ENCODE results near the gene PXMP4. TPM values are rescaled to one million over a fixed set of nuclear protein-coding genes. Genes with fewer than 3 reads are reported as not detected.
"Not testable (repeated sequence)": the region's sequence is repeated elsewhere in the genome, so short reads cannot be mapped to it uniquely, and the experiment has no call there.

PXMP4 gene, protein sequence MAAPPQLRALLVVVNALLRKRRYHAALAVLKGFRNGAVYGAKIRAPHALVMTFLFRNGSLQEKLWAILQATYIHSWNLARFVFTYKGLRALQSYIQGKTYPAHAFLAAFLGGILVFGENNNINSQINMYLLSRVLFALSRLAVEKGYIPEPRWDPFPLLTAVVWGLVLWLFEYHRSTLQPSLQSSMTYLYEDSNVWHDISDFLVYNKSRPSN
- total RNA-seq, result 1 to 10 TPM; 4.2 to 4.9 (median 4.4) TPM

DNA sequence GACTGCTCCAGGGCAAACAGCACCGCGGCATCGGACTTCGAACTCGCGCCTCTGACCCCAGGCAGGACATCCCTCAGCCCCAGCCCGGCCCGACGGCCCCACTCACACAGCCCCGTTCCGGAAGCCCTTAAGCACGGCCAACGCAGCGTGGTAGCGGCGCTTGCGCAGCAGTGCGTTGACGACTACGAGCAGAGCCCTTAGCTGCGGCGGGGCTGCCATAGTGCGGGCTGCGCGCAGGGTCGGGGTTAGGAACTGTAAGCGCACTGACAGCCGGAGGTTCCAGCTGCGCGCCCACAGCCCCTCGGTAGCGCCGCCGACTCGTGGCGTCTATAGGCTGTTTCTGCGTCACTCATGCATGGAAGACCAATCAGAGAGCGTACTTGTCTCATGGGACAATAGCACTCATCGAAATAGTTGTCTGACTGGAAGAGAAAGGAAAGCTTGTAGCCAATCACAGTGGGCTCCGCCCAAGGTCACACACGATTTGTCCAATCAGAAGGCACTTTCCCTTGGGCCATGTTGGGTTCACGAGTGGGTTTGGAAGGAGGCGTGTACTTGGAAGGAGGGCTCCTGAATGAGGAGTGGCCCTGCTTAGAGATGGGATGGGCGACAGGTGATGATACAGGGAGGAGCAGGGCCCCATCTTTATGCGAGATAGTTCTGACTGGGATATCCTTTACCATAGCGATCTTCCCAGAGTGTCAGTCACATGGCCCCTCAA, at the start of gene PXMP4:
Gene PXMP4 (minus strand): TSS at position 322 of the 721 bp plus-strand sequence. CDS start 103 bp downstream, at position 219.
- peak; percentile 78 for DNase-seq
- ATAC-seq, result peak; percentile 98 to 99
- no peaks in the 10 kb centered on the region for H3K27me3 Mint-ChIP-seq (ENCODE audit: low read depth)
- H3K36me3 Mint-ChIP-seq (ENCODE audit: insufficient read depth), result peaks cover 3% of the 10 kb centered on the region
- H3K9me3 Mint-ChIP-seq, result no peaks in the 10 kb centered on the region
- H3K4me1 Mint-ChIP-seq (ENCODE audit: low read depth), result peaks cover 18% of the 10 kb centered on the region
- H3K4me3 Mint-ChIP-seq, result peak within 1 kb of the TSS; percentile 79

GRCh38 chr20:33769043-33769442, 48.9 kb upstream of the PXMP4 start:
- Mint-ChIP-seq H3K27me3 (ENCODE audit: low read depth) (no peaks in the 10 kb centered on the region), H3K36me3 (ENCODE audit: insufficient read depth) (peaks cover 21% of the 10 kb centered on the region), H3K4me3 (no peak overlapping the region), H3K9me3 (no peaks in the 10 kb centered on the region), H3K4me1 (ENCODE audit: low read depth) (no peaks in the 10 kb centered on the region)
- no peak for DNase-seq
- no peak for ATAC-seq

DNA sequence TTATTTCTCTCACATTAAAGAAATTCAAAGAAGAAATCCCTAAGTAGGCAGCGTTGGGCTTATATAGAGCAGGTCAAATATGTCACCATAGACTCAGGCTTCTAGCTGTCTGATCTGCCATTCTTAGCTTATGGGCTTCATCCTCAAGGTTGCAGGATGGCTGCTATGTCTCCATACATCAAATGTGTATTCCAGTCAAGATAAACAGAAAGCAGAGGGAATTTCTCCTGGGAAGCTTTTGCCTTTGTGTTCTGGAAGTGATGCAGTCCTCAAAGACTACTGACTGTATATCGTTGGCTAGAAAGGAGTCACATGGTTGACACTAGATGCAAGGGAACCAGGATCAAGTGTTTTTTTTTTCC, 47.6 kb upstream of the PXMP4 start:
- peaks cover 17% of the 10 kb centered on the region for H3K36me3 Mint-ChIP-seq (ENCODE audit: insufficient read depth)
- DNase-seq (no peak), ATAC-seq (no peak)
- no peaks in the 10 kb centered on the region for H3K9me3 Mint-ChIP-seq
- no peaks in the 10 kb centered on the region for H3K4me1 Mint-ChIP-seq (ENCODE audit: low read depth)
- H3K4me3 Mint-ChIP-seq, result no peak overlapping the region
- H3K27me3 Mint-ChIP-seq (ENCODE audit: low read depth), result no peaks in the 10 kb centered on the region

GRCh38 chr20:33766686-33767085, 46.6 kb upstream of the PXMP4 start:
- DNase-seq (no peak), ATAC-seq (no peak)
- Mint-ChIP-seq H3K27me3 (ENCODE audit: low read depth) (no peaks in the 10 kb centered on the region), H3K9me3 (no peaks in the 10 kb centered on the region), H3K4me1 (ENCODE audit: low read depth) (no peaks in the 10 kb centered on the region), H3K36me3 (ENCODE audit: insufficient read depth) (peaks cover 15% of the 10 kb centered on the region), H3K4me3 (no peak overlapping the region)

- no peak for DNase-seq
- no peak overlapping the region for H3K4me3 Mint-ChIP-seq
- no peaks in the 10 kb centered on the region for H3K4me1 Mint-ChIP-seq (ENCODE audit: low read depth)
Measured at GRCh38 chr20:33765592-33765991, 45.5 kb upstream of the PXMP4 start.

DNA sequence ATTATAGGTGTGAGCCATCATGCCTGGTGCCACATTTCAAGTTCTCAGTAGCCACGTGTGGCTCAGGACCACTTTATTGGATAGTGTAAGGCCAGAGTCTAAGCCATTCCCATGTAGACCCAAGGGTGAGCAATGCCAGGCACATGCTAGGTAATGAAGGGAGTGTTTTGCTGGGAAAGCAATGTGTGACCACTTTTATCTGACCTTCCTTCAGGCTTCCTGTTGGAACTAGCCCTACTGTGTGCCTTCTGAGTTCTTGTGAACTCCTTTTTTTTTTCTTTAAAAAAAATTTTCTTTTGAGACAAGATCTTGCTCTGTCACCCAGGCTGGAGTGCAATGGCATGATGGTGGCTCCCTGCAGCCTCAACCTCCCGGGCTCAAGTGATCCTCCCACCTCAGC, 45.0 kb upstream of the PXMP4 start:
- Mint-ChIP-seq H3K36me3 (ENCODE audit: insufficient read depth) (peaks cover 13% of the 10 kb centered on the region), H3K4me1 (ENCODE audit: low read depth) (no peaks in the 10 kb centered on the region), H3K4me3 (no peak overlapping the region), H3K9me3 (no peaks in the 10 kb centered on the region), H3K27me3 (ENCODE audit: low read depth) (no peaks in the 10 kb centered on the region)
- DNase-seq (no peak), ATAC-seq (no peak)

More at GRCh38 chr20:33765592-33765991, 45.5 kb upstream of the PXMP4 start:
- Mint-ChIP-seq H3K9me3 (no peaks in the 10 kb centered on the region), H3K36me3 (ENCODE audit: insufficient read depth) (peaks cover 15% of the 10 kb centered on the region), H3K27me3 (ENCODE audit: low read depth) (no peaks in the 10 kb centered on the region)
- no peak for ATAC-seq

- no peaks in the 10 kb centered on the region for H3K4me1 Mint-ChIP-seq (ENCODE audit: low read depth)
- peaks cover 24% of the 10 kb centered on the region for H3K36me3 Mint-ChIP-seq (ENCODE audit: insufficient read depth)
Measured at GRCh38 chr20:33761698-33762250, 41.7 kb upstream of the PXMP4 start.

GRCh38 chr20:33757458-33757857, 37.3 kb upstream of the PXMP4 start:
- Mint-ChIP-seq H3K36me3 (ENCODE audit: insufficient read depth) (peaks cover 24% of the 10 kb centered on the region), H3K4me1 (ENCODE audit: low read depth) (no peaks in the 10 kb centered on the region), H3K27me3 (ENCODE audit: low read depth) (no peaks in the 10 kb centered on the region), H3K9me3 (peaks cover 6% of the 10 kb centered on the region), H3K4me3 (no peak overlapping the region)
- ATAC-seq (no peak), DNase-seq (no peak)

More at GRCh38 chr20:33761698-33762250, 41.7 kb upstream of the PXMP4 start:
- H3K9me3 Mint-ChIP-seq, result peaks cover 6% of the 10 kb centered on the region
- no peak for ATAC-seq
- H3K27me3 Mint-ChIP-seq (ENCODE audit: low read depth), result no peaks in the 10 kb centered on the region
- no peak overlapping the region for H3K4me3 Mint-ChIP-seq
- no peak for DNase-seq

DNA sequence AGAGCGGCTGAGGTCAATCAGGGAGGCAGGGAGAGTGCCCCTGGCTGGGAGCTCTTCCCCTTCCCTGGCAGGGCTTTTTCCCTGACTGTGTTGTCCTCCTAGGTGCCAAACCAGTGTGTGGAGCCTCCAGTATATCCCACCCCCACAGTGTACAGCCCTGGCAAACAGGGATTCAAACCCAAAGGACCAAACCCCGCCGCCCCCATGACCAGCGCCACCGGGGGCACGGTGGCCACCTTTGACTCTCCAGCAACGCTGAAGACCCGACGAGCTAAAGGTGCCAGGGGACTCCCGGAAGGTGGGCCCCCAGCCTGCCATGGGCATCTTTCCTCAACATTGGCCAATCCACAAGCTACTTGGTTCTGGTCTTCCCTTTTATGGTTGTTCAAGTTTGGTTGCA, 36.9 kb upstream of the PXMP4 start:
- no peak for ATAC-seq
- H3K27me3 Mint-ChIP-seq (ENCODE audit: low read depth), result no peaks in the 10 kb centered on the region
- DNase-seq, result no peak
- peaks cover 26% of the 10 kb centered on the region for H3K36me3 Mint-ChIP-seq (ENCODE audit: insufficient read depth)
- H3K4me1 Mint-ChIP-seq (ENCODE audit: low read depth), result no peaks in the 10 kb centered on the region
- no peak overlapping the region for H3K4me3 Mint-ChIP-seq
- peaks cover 6% of the 10 kb centered on the region for H3K9me3 Mint-ChIP-seq

- H3K4me1 Mint-ChIP-seq (ENCODE audit: low read depth); H3K4me3 Mint-ChIP-seq; ATAC-seq; H3K9me3 Mint-ChIP-seq; H3K27me3 Mint-ChIP-seq (ENCODE audit: low read depth); DNase-seq: not testable (repeated sequence)
- H3K36me3 Mint-ChIP-seq (ENCODE audit: insufficient read depth), result peaks cover 25% of the 10 kb centered on the region
Measured at GRCh38 chr20:33755936-33756490, 35.9 kb upstream of the PXMP4 start.

DNA sequence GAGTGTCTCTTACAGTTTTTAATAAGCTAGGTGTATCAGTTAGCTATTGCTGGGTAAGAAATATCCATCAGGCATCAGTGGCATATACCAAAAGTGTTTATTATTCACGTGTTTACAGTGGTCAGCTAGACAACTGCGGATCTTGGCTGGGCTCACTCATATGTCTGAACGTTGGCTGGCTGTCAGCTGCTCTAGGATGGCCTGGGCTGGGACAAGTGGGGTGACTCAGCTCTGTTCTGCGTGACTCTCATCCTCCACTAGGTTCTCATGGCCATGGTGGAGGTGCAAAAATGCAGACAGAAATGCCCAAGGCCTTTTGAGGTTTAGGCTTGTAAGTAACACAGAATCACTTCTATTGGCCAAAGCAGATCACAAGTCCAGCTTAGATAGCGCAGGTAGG, 33.7 kb upstream of the PXMP4 start:
- no peak for ATAC-seq
- Mint-ChIP-seq H3K4me1 (ENCODE audit: low read depth) (no peaks in the 10 kb centered on the region), H3K36me3 (ENCODE audit: insufficient read depth) (peaks cover 26% of the 10 kb centered on the region), H3K27me3 (ENCODE audit: low read depth) (no peaks in the 10 kb centered on the region), H3K9me3 (peaks cover 6% of the 10 kb centered on the region), H3K4me3 (no peak overlapping the region)
- DNase-seq, result no peak

GRCh38 chr20:33753143-33753542, 33.0 kb upstream of the PXMP4 start:
- H3K4me3 Mint-ChIP-seq, result no peak overlapping the region
- H3K27me3 Mint-ChIP-seq (ENCODE audit: low read depth), result no peaks in the 10 kb centered on the region
- H3K9me3 Mint-ChIP-seq, result peaks cover 6% of the 10 kb centered on the region
- H3K4me1 Mint-ChIP-seq (ENCODE audit: low read depth), result no peaks in the 10 kb centered on the region
- DNase-seq (no peak), ATAC-seq (no peak)
- H3K36me3 Mint-ChIP-seq (ENCODE audit: insufficient read depth), result peaks cover 29% of the 10 kb centered on the region

DNA sequence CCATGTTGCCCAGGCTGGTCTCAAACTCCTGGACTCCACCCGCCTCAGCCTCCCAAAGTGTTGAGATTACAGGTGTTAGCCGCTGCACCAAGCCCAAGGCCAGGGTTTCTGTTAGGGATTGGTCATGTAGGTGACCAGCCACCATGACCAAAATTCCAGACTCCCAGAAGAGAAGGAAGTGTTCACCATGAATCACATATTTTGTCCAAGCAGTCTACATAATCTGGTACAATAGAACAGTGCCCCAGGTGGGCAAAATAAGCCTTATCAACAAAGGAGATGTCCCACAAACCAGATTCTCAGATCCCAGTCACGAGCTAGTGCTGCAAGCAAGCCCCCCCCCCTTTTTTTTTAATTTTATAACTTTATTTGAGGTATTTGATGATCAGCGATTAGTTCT, 31.7 kb upstream of the PXMP4 start:
- Mint-ChIP-seq H3K9me3 (no peaks in the 10 kb centered on the region), H3K27me3 (ENCODE audit: low read depth) (no peaks in the 10 kb centered on the region), H3K4me1 (ENCODE audit: low read depth) (no peaks in the 10 kb centered on the region), H3K36me3 (ENCODE audit: insufficient read depth) (peaks cover 24% of the 10 kb centered on the region), H3K4me3 (no peak overlapping the region)
- DNase-seq, result no peak
- ATAC-seq, result no peak

DNA sequence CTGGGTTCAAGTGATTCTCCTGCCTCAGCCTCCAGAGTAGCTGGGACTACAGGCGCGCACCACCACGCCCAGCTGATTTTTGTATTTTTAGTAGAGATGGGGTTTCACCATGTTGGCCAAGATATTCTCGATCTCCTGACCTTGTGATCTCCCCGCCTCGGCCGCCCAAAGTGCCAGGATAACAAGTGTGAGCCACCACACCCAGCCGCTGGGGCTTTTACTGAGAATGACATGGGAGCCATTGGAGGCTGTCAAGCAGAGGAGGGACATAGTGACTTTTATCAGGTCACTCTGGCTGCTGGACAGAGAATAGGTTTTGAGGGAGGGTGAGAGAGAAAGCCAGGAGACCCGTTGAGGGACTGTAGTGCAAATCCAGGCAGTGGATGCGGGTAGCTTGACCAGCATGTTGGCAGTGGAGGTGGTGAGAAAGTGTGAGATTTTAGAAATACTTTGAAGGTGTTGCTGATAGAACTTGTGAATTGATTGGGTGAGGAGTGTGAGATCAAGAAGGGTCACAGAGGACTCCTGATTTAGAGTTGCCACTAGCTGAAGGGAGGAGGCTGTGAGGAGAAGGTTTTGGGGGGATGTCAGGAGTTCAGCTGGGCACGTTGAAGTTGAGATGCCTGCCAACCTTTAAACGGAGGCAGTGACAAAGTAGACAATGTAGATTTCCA, 26.4 kb upstream of the PXMP4 start:
- Mint-ChIP-seq H3K4me3 (no peak overlapping the region), H3K9me3 (no peaks in the 10 kb centered on the region), H3K4me1 (ENCODE audit: low read depth) (no peaks in the 10 kb centered on the region), H3K27me3 (ENCODE audit: low read depth) (no peaks in the 10 kb centered on the region), H3K36me3 (ENCODE audit: insufficient read depth) (peaks cover 22% of the 10 kb centered on the region)
- no peak for ATAC-seq
- no peak for DNase-seq

Measured in activated T-cell treated with anti-CD3 and anti-CD28 coated beads, Interleukin-2, amount 50 U/mL, for 4 hours (primary cell).